PC-9 (cell line): ENCODE results near the gene TBC1D16.

Experiments
- EZH2 ChIP-seq: fragments of 200-600 bp; sonication (generic); IDR thresholded peaks from 2 replicates; pipeline ENCODE4 v1.8.0; 2017; ENCODE audit warnings: antibody characterized with exemption, low read depth
- TF ChIP-seq, protein P1 (sequence below): fragments of 200-600 bp; sonication (generic); conservative IDR thresholded peaks from 2 replicates; pipeline ENCODE4 v1.6.1; 2017; ENCODE audit warnings: mixed run types, antibody characterized with exemption, mild to moderate bottlenecking, moderate library complexity

- TF ChIP-seq, protein P1, sequence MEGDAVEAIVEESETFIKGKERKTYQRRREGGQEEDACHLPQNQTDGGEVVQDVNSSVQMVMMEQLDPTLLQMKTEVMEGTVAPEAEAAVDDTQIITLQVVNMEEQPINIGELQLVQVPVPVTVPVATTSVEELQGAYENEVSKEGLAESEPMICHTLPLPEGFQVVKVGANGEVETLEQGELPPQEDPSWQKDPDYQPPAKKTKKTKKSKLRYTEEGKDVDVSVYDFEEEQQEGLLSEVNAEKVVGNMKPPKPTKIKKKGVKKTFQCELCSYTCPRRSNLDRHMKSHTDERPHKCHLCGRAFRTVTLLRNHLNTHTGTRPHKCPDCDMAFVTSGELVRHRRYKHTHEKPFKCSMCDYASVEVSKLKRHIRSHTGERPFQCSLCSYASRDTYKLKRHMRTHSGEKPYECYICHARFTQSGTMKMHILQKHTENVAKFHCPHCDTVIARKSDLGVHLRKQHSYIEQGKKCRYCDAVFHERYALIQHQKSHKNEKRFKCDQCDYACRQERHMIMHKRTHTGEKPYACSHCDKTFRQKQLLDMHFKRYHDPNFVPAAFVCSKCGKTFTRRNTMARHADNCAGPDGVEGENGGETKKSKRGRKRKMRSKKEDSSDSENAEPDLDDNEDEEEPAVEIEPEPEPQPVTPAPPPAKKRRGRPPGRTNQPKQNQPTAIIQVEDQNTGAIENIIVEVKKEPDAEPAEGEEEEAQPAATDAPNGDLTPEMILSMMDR: no peak
- TF ChIP-seq EZH2: no peak
Measured at GRCh38 chr17:79966681-79967080, 69.0 kb downstream of the TBC1D16 start.
